H1 (cell line): ENCODE results near the gene LTBP3. TPM values are rescaled to one million over a fixed set of nuclear protein-coding genes. Genes with fewer than 3 reads are reported as not detected.

Experiments
- CTCF ChIA-PET: fragments of 300-600 bp; sonication (Branson Sonifier 250); formaldehyde crosslinking; loops from one replicate; lab custom pipeline; 2021; ENCODE audit not compliant: partially characterized antibody; lab: Charles Lee
- POLR2A ChIA-PET: fragments of 300-600 bp; sonication (Branson Sonifier 250); formaldehyde crosslinking; loops from one replicate; lab custom pipeline; 2021; ENCODE audit warnings: inconsistent platforms; ENCODE audit not compliant: partially characterized antibody; lab: Charles Lee
- DNase-seq, 2 experiments: peaks; one replicate each; pipeline versions ENCODE4 v3.0.0 to v3.0.0-alpha.2; 2010 to 2022; ENCODE audit warnings: low spot score in 2 of 2, low read depth in 1 of 2, mixed read lengths in 1 of 2
- FAIRE-seq: peaks from 2 replicates; lab custom pipeline; 2011; peaks lifted over from hg19 to GRCh38; lab: Jason Lieb, UNC
- H2AFZ ChIP-seq: 2 replicates; pipeline ENCODE4 v1.8.1; 2012; ENCODE audit warnings: low read length, inconsistent platforms
- H2AK5ac ChIP-seq: 2 replicates; pipeline ENCODE4 v1.6.1; 2013; ENCODE audit warnings: low read depth, low read length
- H2BK120ac ChIP-seq: replicated peaks from 2 replicates; pipeline ENCODE3; 2013; ENCODE audit warnings: low read depth, low read length, inconsistent platforms
- H2BK12ac ChIP-seq: 2 replicates; pipeline ENCODE4 v1.6.1; 2013; ENCODE audit warnings: low read depth, low read length
- H2BK15ac ChIP-seq: 2 replicates; pipeline ENCODE4 v1.6.1; 2013; ENCODE audit warnings: low read length
- H2BK20ac ChIP-seq: 2 replicates; pipeline ENCODE4 v1.6.1; 2013; ENCODE audit warnings: low read length
- H2BK5ac ChIP-seq: 2 replicates; pipeline ENCODE4 v1.6.1; 2013; ENCODE audit warnings: low read depth, low read length
- H3K14ac ChIP-seq: 2 replicates; pipeline ENCODE4 v1.6.1; 2013; ENCODE audit warnings: inconsistent platforms; ENCODE audit not compliant: insufficient read length
- H3K18ac ChIP-seq: 2 replicates; pipeline ENCODE4 v1.6.1; 2013; ENCODE audit warnings: low read length; ENCODE audit errors: extremely low read depth
- H3K23ac ChIP-seq: 2 replicates; pipeline ENCODE4 v1.6.1; 2013; ENCODE audit warnings: inconsistent platforms; ENCODE audit not compliant: insufficient read length
- H3K23me2 ChIP-seq: 2 replicates; pipeline ENCODE4 v1.6.1; 2013; ENCODE audit warnings: low read depth, low read length
- H3K27ac ChIP-seq: 2 replicates; pipeline ENCODE4 v1.6.1; 2011; ENCODE audit warnings: low read depth, low read length, inconsistent platforms
- H3K27me3 ChIP-seq, 4 experiments: replicated peaks in 1 of 4; 1 replicate in 1 of 4; 2 replicates in 3 of 4; pipeline versions ENCODE4 v1.6.1 to v1.8.1; 2011 to 2013; ENCODE audit warnings: low read length in 3 of 4, mild to moderate bottlenecking in 3 of 4, inconsistent platforms in 2 of 4, mixed read lengths in 2 of 4, moderate library complexity in 1 of 4; ENCODE audit not compliant: control insufficient read depth in 3 of 4, insufficient read depth in 3 of 4; ENCODE audit errors: extremely low read depth in 1 of 4
- H3K36me3 ChIP-seq, 4 experiments: 2 replicates each; pipeline versions ENCODE4 v1.6.1 to v1.8.1; 2011 to 2013; ENCODE audit warnings: mild to moderate bottlenecking in 4 of 4, low read length in 3 of 4, moderate library complexity in 2 of 4, control low read depth in 1 of 4, inconsistent platforms in 1 of 4; ENCODE audit not compliant: insufficient read depth in 4 of 4, control insufficient read depth in 2 of 4
- H3K4ac ChIP-seq: replicated peaks from 2 replicates; pipeline ENCODE3; 2013; ENCODE audit warnings: low read length, low read depth, mixed read lengths, inconsistent platforms; ENCODE audit not compliant: insufficient read length
- H3K4me1 ChIP-seq, 4 experiments: replicated peaks in 1 of 4; 1 replicate in 1 of 4; 2 replicates in 3 of 4; pipeline versions ENCODE4 v1.6.1 to v1.8.1; 2011 to 2013; ENCODE audit warnings: low read length in 3 of 4, inconsistent platforms in 2 of 4, mixed read lengths in 1 of 4; ENCODE audit not compliant: insufficient read depth in 4 of 4, control insufficient read depth in 3 of 4
- H3K4me2 ChIP-seq, 2 experiments: 2 replicates each; pipeline versions ENCODE4 v1.6.1 to v1.8.1; 2011 to 2013; ENCODE audit warnings: low read depth in 2 of 2, low read length in 2 of 2, control low read depth in 1 of 2, inconsistent platforms in 1 of 2, mild to moderate bottlenecking in 1 of 2; ENCODE audit not compliant: insufficient read depth in 1 of 2
- H3K4me3 ChIP-seq, 4 experiments: fragments of 200-600, 300-600 bp in 1 of 4; sonication (generic), shearing (Covaris generic), sonication (Bioruptor Twin) in 1 of 4; 2 replicates each; pipeline versions ENCODE4 v1.5.1 to v1.8.1; 2011 to 2016; ENCODE audit warnings: low read length in 4 of 4, low read depth in 3 of 4, control low read depth in 2 of 4, inconsistent platforms in 2 of 4, mild to moderate bottlenecking in 2 of 4, mixed read lengths in 1 of 4, moderate library complexity in 1 of 4; ENCODE audit not compliant: insufficient read depth in 2 of 4; ENCODE audit errors: extremely low read depth in 1 of 4
- H3K56ac ChIP-seq: replicated peaks from 2 replicates; pipeline ENCODE3; 2013; ENCODE audit warnings: low read depth, mild to moderate bottlenecking, mixed read lengths, low read length, inconsistent platforms; ENCODE audit not compliant: insufficient read length
- H3K79me1 ChIP-seq: 2 replicates; pipeline ENCODE4 v1.6.1; 2013; ENCODE audit warnings: low read depth, low read length, control low read depth
- H3K79me2 ChIP-seq, 2 experiments: 2 replicates each; pipeline versions ENCODE4 v1.6.1 to v1.8.1; 2012 to 2013; ENCODE audit warnings: low read length in 2 of 2, mild to moderate bottlenecking in 2 of 2, inconsistent platforms in 1 of 2; ENCODE audit not compliant: insufficient read depth in 2 of 2, control insufficient read depth in 1 of 2
- H3K9ac ChIP-seq, 4 experiments: replicated peaks in 1 of 4; 1 replicate in 1 of 4; 2 replicates in 3 of 4; pipeline versions ENCODE4 v1.6.1 to v1.8.1; 2011 to 2013; ENCODE audit warnings: low read depth in 3 of 4, low read length in 3 of 4, control low read depth in 2 of 4, mild to moderate bottlenecking in 2 of 4, moderate library complexity in 2 of 4, inconsistent platforms in 1 of 4; ENCODE audit errors: extremely low read depth in 1 of 4
- H3K9me3 ChIP-seq, 2 experiments: 2 replicates each; pipeline versions ENCODE4 v1.6.1 to v1.8.1; 2012 to 2013; ENCODE audit warnings: mild to moderate bottlenecking in 2 of 2, moderate library complexity in 2 of 2, control low read depth in 1 of 2, inconsistent platforms in 1 of 2, low read depth in 1 of 2, low read length in 1 of 2, mixed read lengths in 1 of 2; ENCODE audit not compliant: insufficient read depth in 2 of 2
- H4K20me1 ChIP-seq, 2 experiments: replicated peaks in 1 of 2; 2 replicates each; pipeline versions ENCODE3 to v1.8.1; 2011 to 2013; ENCODE audit warnings: inconsistent platforms in 2 of 2, low read length in 2 of 2, mild to moderate bottlenecking in 1 of 2; ENCODE audit not compliant: insufficient read depth in 2 of 2, control insufficient read depth in 1 of 2
- H4K5ac ChIP-seq: 2 replicates; pipeline ENCODE4 v1.6.1; 2013; ENCODE audit warnings: low read length, low read depth, mixed read lengths, inconsistent platforms; ENCODE audit not compliant: insufficient read length
- H4K8ac ChIP-seq: 2 replicates; pipeline ENCODE4 v1.8.0; 2013; ENCODE audit warnings: mild to moderate bottlenecking, moderate library complexity, low read length, inconsistent platforms; ENCODE audit not compliant: insufficient read depth; ENCODE audit errors: extremely low read depth
- H4K91ac ChIP-seq: replicated peaks from 2 replicates; pipeline ENCODE3; 2013; ENCODE audit warnings: low read length, mixed read lengths, inconsistent platforms; ENCODE audit not compliant: insufficient read length
- BCL11A ChIP-seq, 2 experiments: IDR thresholded peaks; one replicate each; pipeline ENCODE4 v1.6.1; 2011; ENCODE audit warnings: low read depth in 2 of 2, low read length in 2 of 2, mild to moderate bottlenecking in 2 of 2
- POLR2AphosphoS5 ChIP-seq: IDR thresholded peaks from 2 replicates; pipeline ENCODE4 v1.6.1; 2011; ENCODE audit warnings: low read depth, low read length
- TCF12 ChIP-seq: IDR thresholded peaks from 2 replicates; pipeline ENCODE4 v1.6.1; 2011; ENCODE audit warnings: low read depth, mild to moderate bottlenecking, low read length
- WGBS, 2 experiments: shearing (Covaris generic) in 1 of 2; methylation state at CpG; one replicate each; pipeline versions ENCODE4 v1.1.6 to v1.1.7; 2013 to 2015; ENCODE audit warnings: low lambda C conversion rate in 2 of 2, mixed read lengths in 2 of 2, inconsistent platforms in 1 of 2, low coverage in 1 of 2, missing lambda C conversion rate in 1 of 2; ENCODE audit not compliant: insufficient replicate concordance in 2 of 2, insufficient coverage in 1 of 2, insufficient read length in 1 of 2; ENCODE audit errors: extremely low coverage in 1 of 2, missing lambda C conversion rate in 1 of 2; 5-methylcytosine and 5-hydroxymethylcytosine counted together
- polyA plus RNA-seq, 7 experiments: library from polyadenylated mRNA; depleted of rRNA in 3 of 7; stranded (reverse) in 5 of 7; unstranded in 2 of 7; fragments of >200 nt in 5 of 7; fragments of 200-250 nt in 2 of 7; gene quantifications; 1 replicate in 5 of 7; 2 replicates in 1 of 7; 4 replicates in 1 of 7; pipeline versions ENCODE4 v1.2.1 to v1.2.3, GENCODE V29; 2011 to 2013; ENCODE audit warnings: missing spikeins in 2 of 7, mixed read lengths in 2 of 7
- total RNA-seq: library from RNA; stranded (reverse); fragmentation: NEBNext Ultra II Directional; extraction: Animal tissue kit (Norgen Biotek cat#: 25700); gene quantifications from 2 replicates; pipeline ENCODE4 v1.2.1, GENCODE V29; 2021

Gene LTBP3
- total and polyA plus RNA-seq, 2 of the 8 experiments (the other 6 are each of a cell fraction or from before 2014, with no cell fraction given), result 12.8 to 17.8 TPM

GRCh38 chr11:65506290-65506771 lies 51.8 kb downstream of the LTBP3 start:
- no peak overlapping the region for H2BK5ac ChIP-seq
- H2BK20ac ChIP-seq, result no peak overlapping the region
- H3K23me2 ChIP-seq, result no peaks in the 10 kb centered on the region; the same call in 1 of the 2 replicates
- H2BK15ac ChIP-seq, result no peak overlapping the region
- H3K56ac ChIP-seq, result no peak overlapping the region
- POLR2A ChIA-PET, result interaction anchor here (0.6 to 29.8 kb wide), 30 partner anchors 2 to 450 kb away, joined by 3 to 1569 read pairs (median 8); partner anchors contain the start of genes DPF2, FRMD8, MALAT1 and NEAT1
- peak overlapping the region in 2 of 4 experiments; percentile 97 to 100; a peak in 2 of 8 replicates for H3K4me3 ChIP-seq
- H3K27ac ChIP-seq, result no peak overlapping the region
- H3K79me1 ChIP-seq, result no peaks in the 10 kb centered on the region
- no peak overlapping the region for H3K4ac ChIP-seq
- no peak overlapping the region for H3K14ac ChIP-seq
- no peak overlapping the region for H3K23ac ChIP-seq
- H3K36me3 ChIP-seq, result peaks cover 39 to 54% (median 47%) of the 10 kb centered on the region in 4 experiments
- no peak overlapping the region for H2AK5ac ChIP-seq
- peak overlapping the region in 1 of 2 experiments; percentile 12; a peak in 1 of 4 replicates for H3K4me2 ChIP-seq
- H4K5ac ChIP-seq, result no peak overlapping the region
- H3K9me3 ChIP-seq, result no peaks in the 10 kb centered on the region
- H2BK120ac ChIP-seq, result no peak overlapping the region
- H3K9ac ChIP-seq, result no peak overlapping the region
- no peak overlapping the region for H2AFZ ChIP-seq
- DNase-seq (no peak), FAIRE-seq (no peak)
- H3K18ac ChIP-seq, result no peak overlapping the region
- WGBS, 2 experiments, result 90% methylated on average over 4 of the region's 4 CpGs; no CpG with 5 or more reads in 1 of the 2 experiments
- CTCF ChIA-PET, result interaction anchor here (1.0 to 29.0 kb wide), 8 partner anchors 12 to 139 kb away, joined by 3 to 809 read pairs (median 4); partner anchors contain the start of gene MALAT1
- peaks cover 36 to 41% of the 10 kb centered on the region in 2 experiments for H4K20me1 ChIP-seq
- TF ChIP-seq TCF12 (no peak), POLR2AphosphoS5 (0 out of 2 replicates have a peak, but pooled peaks have one; percentile 11), BCL11A (IDR thresholded peaks at IDR 0.05; ENCODE audit: low read depth in 2 of 2, low read length in 2 of 2) (peak in 1 of 2 experiments; percentile 10)
- H3K27me3 ChIP-seq, result no peaks in the 10 kb centered on the region
- H4K91ac ChIP-seq, result no peak overlapping the region
- H2BK12ac ChIP-seq, result no peak overlapping the region
- peaks cover 35 to 51% of the 10 kb centered on the region in 2 experiments for H3K79me2 ChIP-seq
- peaks cover 0 to 7% (median 3%) of the 10 kb centered on the region in 4 experiments; a peak in 4 of 7 replicates for H3K4me1 ChIP-seq
- no peak overlapping the region for H4K8ac ChIP-seq
